Mucosa of descending colon (tissue), 3 donors: ENCODE results near the gene ACTL7B. TPM values are rescaled to one million over a fixed set of nuclear protein-coding genes. Genes with fewer than 3 reads are reported as not detected.

Experiments
- ATAC-seq: fragments of 200-7000 bp; cut with Tn5 transposase; one replicate; pipeline ENCODE4 v1.9.1; 2020; ENCODE audit warnings: mild to moderate bottlenecking, moderate library complexity
- DNase-seq, 3 donors: peaks; one replicate each; pipeline ENCODE4 v3.0.0-alpha.2; 2020
- H3K36me3 ChIP-seq: fragments of 200-600 bp; one replicate; pipeline ENCODE4 v1.8.0; 2021; ENCODE audit warnings: low read depth, mild to moderate bottlenecking
- H3K4me1 ChIP-seq: fragments of 200-600 bp; one replicate; pipeline ENCODE4 v1.8.0; 2021; ENCODE audit warnings: low read depth, mild to moderate bottlenecking
- H3K4me3 ChIP-seq: fragments of 200-600 bp; one replicate; pipeline ENCODE4 v1.8.0; 2021; ENCODE audit warnings: mild to moderate bottlenecking
- H3K9me3 ChIP-seq: fragments of 200-600 bp; one replicate; pipeline ENCODE4 v1.8.0; 2021; ENCODE audit warnings: mild to moderate bottlenecking
- intact Hi-C, 2 donors: fragments of 100-400 bp; cut with DNase I in 1 of 2; cut with micrococcal nuclease in 1 of 2; formaldehyde crosslinking; loops; one replicate each; pipeline versions ENCODE4 v1.11.0 to v1.11.1; 2022; cut with DNase I, micrococcal nuclease
- total RNA-seq, 3 donors: library from RNA; stranded (reverse); fragmentation: NEBNext Ultra II Directional in 2 of 3; extraction: Animal tissue kit (Norgen Biotek cat#: 25700) in 2 of 3; gene quantifications; one replicate each; pipeline versions ENCODE4 v1.2.1 to v1.2.4, GENCODE V29; 2021 to 2023
- TF ChIP-seq, protein P1 (sequence below): fragments of 200-600 bp; IDR thresholded peaks from one replicate; pipeline ENCODE4 v1.8.0; 2022; ENCODE audit warnings: antibody characterized with exemption, mild to moderate bottlenecking
- donor health status: DM: no; HTN: no; CAD: no; lungs with moderate emphysema.
- donor health status: DM: no; HTN: no; CAD: no.
- donor health status: DM: no; HTN: yes; CAD: no.

ACTL7B gene
- total RNA-seq, 3 donors from 2014 or later: not detected

DNA sequence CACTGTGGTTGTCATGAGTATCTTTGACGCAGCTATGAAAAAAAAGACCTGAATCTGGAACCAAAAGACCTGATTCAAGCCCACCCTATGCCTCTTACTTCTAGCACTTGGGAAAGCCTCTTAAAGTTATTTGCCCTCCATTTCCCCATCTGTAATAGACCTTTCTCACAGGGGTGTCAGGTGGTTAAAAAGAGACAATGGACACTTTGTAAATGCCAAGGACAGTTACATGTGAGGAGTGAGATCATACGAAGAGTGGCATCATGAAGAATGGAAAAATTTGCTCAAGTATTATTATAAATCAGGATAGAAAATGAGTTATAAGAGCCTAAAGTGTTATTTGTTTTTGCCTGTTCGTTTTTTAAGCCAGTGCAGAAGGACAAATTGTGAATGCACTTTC lies 46.5 kb downstream of the ACTL7B start:
- Histone ChIP-seq H3K4me3 (no peak overlapping the region), H3K4me1 (no peaks in the 10 kb centered on the region), H3K9me3 (no peaks in the 10 kb centered on the region), H3K36me3 (no peaks in the 10 kb centered on the region)
- ATAC-seq (no peak), DNase-seq (no peak)
- intact Hi-C loops: no loop called here
- TF ChIP-seq, protein P1, sequence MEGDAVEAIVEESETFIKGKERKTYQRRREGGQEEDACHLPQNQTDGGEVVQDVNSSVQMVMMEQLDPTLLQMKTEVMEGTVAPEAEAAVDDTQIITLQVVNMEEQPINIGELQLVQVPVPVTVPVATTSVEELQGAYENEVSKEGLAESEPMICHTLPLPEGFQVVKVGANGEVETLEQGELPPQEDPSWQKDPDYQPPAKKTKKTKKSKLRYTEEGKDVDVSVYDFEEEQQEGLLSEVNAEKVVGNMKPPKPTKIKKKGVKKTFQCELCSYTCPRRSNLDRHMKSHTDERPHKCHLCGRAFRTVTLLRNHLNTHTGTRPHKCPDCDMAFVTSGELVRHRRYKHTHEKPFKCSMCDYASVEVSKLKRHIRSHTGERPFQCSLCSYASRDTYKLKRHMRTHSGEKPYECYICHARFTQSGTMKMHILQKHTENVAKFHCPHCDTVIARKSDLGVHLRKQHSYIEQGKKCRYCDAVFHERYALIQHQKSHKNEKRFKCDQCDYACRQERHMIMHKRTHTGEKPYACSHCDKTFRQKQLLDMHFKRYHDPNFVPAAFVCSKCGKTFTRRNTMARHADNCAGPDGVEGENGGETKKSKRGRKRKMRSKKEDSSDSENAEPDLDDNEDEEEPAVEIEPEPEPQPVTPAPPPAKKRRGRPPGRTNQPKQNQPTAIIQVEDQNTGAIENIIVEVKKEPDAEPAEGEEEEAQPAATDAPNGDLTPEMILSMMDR: no peak

Other genes starting within 250 kb of the ACTL7B start
- gene ACTL7A, start 6.3 kb upstream of the ACTL7B start, total RNA-seq: not detected
- 10 to 100 TPM; 14.3 to 18.7 (median 16.7) TPM for gene ELP1, start 78.1 kb upstream of the ACTL7B start, total RNA-seq
- gene ABITRAM, start 78.4 kb upstream of the ACTL7B start, total RNA-seq: 10 to 100 TPM; 13.2 to 16.8 (median 15.2) TPM
- gene CTNNAL1, start 157.5 kb upstream of the ACTL7B start, total RNA-seq: 10 to 100 TPM in 2 of 3 donors, 1 to 10 TPM in 1; 8.3 to 21.9 (median 15.6) TPM